Panc1 (cell line): Measurements from ENCODE around the gene KRTAP5-10. TPM values are rescaled to one million over a fixed set of nuclear protein-coding genes. Genes with fewer than 3 reads are reported as not detected.
"Not testable (repeated sequence)": the region's sequence is repeated elsewhere in the genome, so short reads cannot be mapped to it uniquely, and the experiment has no call there.

Experiments used
- ATAC-seq: fragments of 200-7000 bp; cut with Tn5 transposase; 2 replicates; pipeline ENCODE4 v1.9.1; 2020; ENCODE audit warnings: mild to moderate bottlenecking, moderate library complexity
- BruUV-seq: library from RNA; stranded (reverse); fragments of 400-500 nt; replicated peaks from 2 replicates; lab custom pipeline; 2021; lab: Mats Ljungman, UMichigan
- CTCF ChIA-PET: fragments of 300-600 bp; sonication (Branson Sonifier 250); formaldehyde crosslinking; loops from one replicate; lab custom pipeline; 2022; ENCODE audit warnings: antibody characterized with exemption; lab: Charles Lee
- POLR2A ChIA-PET: fragments of 300-600 bp; sonication (Branson Sonifier 250); formaldehyde crosslinking; loops from one replicate; lab custom pipeline; 2022; ENCODE audit warnings: antibody characterized with exemption; lab: Charles Lee
- DNase-seq: peaks from one replicate; pipeline ENCODE4 v3.0.0-alpha.2; 2010; ENCODE audit warnings: low read depth, low spot score
- H3K27ac ChIP-seq: 2 replicates; pipeline ENCODE4 v1.5.1; 2011; ENCODE audit warnings: mild to moderate bottlenecking, low read length, inconsistent platforms
- H3K27me3 ChIP-seq: fragments of 200-500 bp; sonication (Bioruptor generic); 2 replicates; pipeline ENCODE4 v1.6.0; 2014; ENCODE audit warnings: low read length, inconsistent platforms; ENCODE audit not compliant: control insufficient read depth, insufficient read depth
- H3K36me3 ChIP-seq: fragments of 200-500 bp; sonication (Bioruptor generic); 2 replicates; pipeline ENCODE4 v1.5.1; 2014; ENCODE audit warnings: inconsistent platforms, mild to moderate bottlenecking, low read length, moderate library complexity; ENCODE audit not compliant: control insufficient read depth, insufficient read depth
- H3K4me1 ChIP-seq: 2 replicates; pipeline ENCODE4 v1.5.1; 2011; ENCODE audit warnings: inconsistent platforms, mild to moderate bottlenecking, low read length, moderate library complexity; ENCODE audit not compliant: control insufficient read depth, insufficient read depth
- H3K4me3 ChIP-seq, 2 experiments: 2 replicates each; pipeline ENCODE4 v1.5.1; 2011 to 2012; ENCODE audit warnings: low read depth in 2 of 2, low read length in 2 of 2, mild to moderate bottlenecking in 2 of 2, inconsistent platforms in 1 of 2, moderate library complexity in 1 of 2
- H3K9me3 ChIP-seq: fragments of 200-500 bp; sonication (Bioruptor generic); 2 replicates; pipeline ENCODE4 v1.5.1; 2014; ENCODE audit warnings: low read depth, mild to moderate bottlenecking, inconsistent platforms, low read length, moderate library complexity; ENCODE audit not compliant: control insufficient read depth, insufficient read depth
- POLR2AphosphoS5 ChIP-seq: IDR thresholded peaks from 2 replicates; pipeline ENCODE4 v1.6.1; 2012; ENCODE audit warnings: mild to moderate bottlenecking, low read depth, low read length, moderate library complexity
- REST ChIP-seq, 2 experiments: IDR thresholded peaks; 2 replicates each; pipeline ENCODE4 v1.6.1; 2011 to 2012; ENCODE audit warnings: low read depth in 2 of 2, control low read depth in 1 of 2, low read length in 1 of 2, mild to moderate bottlenecking in 1 of 2, moderate library complexity in 1 of 2; ENCODE audit not compliant: insufficient read depth in 1 of 2
- in situ Hi-C: cut with HindIII; loops from 2 replicates; pipeline ENCODE4 v1.10.0; 2016; ENCODE audit warnings: low sequenced_read_pairs, low pct_unique_long_range_greater_than_20kb
- intact Hi-C: fragments of 100-400 bp; cut with micrococcal nuclease; formaldehyde crosslinking; loops from one replicate; pipeline ENCODE4 v1.10.0; 2022; ENCODE audit not compliant: unreplicated experiment
- total RNA-seq: library from RNA; stranded (reverse); gene quantifications from one replicate; pipeline ENCODE4 v1.2.1, GENCODE V29; 2021; ENCODE audit not compliant: unreplicated experiment
- TF ChIP-seq, protein P1 (sequence below): fragments of 450-650 bp; IDR thresholded peaks from 2 replicates; pipeline ENCODE4 v1.5.1; 2017; ENCODE audit warnings: mild to moderate bottlenecking

Gene KRTAP5-10
- total RNA-seq, 1 experiment from 2014 or later = not detected

- no peaks in the 10 kb centered on the region for H3K36me3 ChIP-seq
- BruUV-seq = no TSS peak
- ChIA-PET CTCF (interaction anchor here (1.0 kb wide), 1 partner anchor 14 kb away, joined by 5 read pairs; no protein-coding TSS in a partner anchor), POLR2A (interaction anchor here (0.6 kb wide), 1 partner anchor 348 kb away, joined by 4 read pairs; no protein-coding TSS in a partner anchor)
- in situ Hi-C loops (no loop called here), intact Hi-C loops (no loop called here)
- TF ChIP-seq REST (IDR thresholded peaks at IDR 0.05; ENCODE audit: insufficient read depth in 1 of 2, low read depth in 2 of 2, low read length in 1 of 2) (no peak), POLR2AphosphoS5 (no peak)
- H3K4me1 ChIP-seq = peaks cover 2% of the 10 kb centered on the region; the same call in 1 of the 2 replicates
- no peaks in the 10 kb centered on the region for H3K9me3 ChIP-seq
- peaks cover 10% of the 10 kb centered on the region; the same call in 1 of the 2 replicates for H3K27me3 ChIP-seq
- H3K4me3 ChIP-seq = no peak overlapping the region
- H3K27ac ChIP-seq = no peak overlapping the region
- ATAC-seq (no peak), DNase-seq (no peak)
Measured at GRCh38 chr11:71566081-71566620, 788 bp downstream of the KRTAP5-10 start.

DNA sequence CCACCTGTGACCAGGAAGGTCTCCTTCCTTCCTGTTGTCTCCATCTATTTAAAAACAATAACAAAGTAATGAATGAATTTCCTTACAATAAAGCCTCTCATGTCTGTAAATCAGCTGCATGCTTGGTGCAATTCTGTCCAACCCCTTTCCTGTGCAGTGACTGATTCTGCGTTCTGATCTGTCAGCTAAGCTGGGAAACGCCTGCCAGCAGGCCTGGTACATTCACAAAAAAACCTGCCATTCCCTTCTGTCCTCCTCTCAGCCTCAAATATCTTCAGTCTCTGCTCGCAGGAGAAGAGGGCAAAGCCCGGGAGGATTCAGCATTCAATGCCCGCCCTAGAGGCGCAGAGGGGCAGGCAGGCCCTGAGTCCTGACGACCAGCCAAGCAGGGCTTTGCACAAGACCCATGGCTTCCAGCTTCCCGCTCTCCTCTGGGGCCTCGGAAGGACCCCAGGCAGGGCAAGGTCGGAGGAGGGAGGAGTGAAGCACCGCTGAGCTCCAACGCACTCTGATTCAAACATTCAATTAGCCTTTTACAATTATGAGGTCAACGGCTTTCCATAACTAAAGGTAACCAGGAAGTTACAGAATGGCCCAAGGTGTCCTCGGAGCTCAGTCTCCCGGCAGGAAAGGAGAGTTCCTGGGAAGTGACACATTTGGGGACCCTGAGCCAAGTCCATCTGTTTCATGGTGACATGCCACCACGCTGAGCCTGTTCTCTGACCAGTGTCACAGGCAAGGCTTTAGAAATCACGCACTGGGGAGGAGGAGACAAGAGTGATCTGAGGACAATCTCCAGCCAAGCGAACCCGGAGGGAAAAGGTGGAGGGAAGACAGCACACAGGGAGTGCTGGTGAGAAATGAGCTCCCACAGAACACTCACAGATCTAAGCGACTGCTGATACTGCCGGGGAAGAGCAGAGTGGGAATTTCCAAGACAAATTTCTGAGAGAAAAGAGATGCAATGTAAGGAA, 1.6 kb downstream of the KRTAP5-10 start:
- H3K36me3 ChIP-seq, DNase-seq, H3K4me1 ChIP-seq, in situ Hi-C loops, ATAC-seq, BruUV-seq, H3K9me3 ChIP-seq, intact Hi-C loops, H3K27ac ChIP-seq, H3K4me3 ChIP-seq: not testable (repeated sequence)
- POLR2A ChIA-PET = interaction anchor here (0.6 kb wide), 1 partner anchor 347 kb away, joined by 4 read pairs; no protein-coding TSS in a partner anchor
- CTCF ChIA-PET = interaction anchor here (1.0 kb wide), 1 partner anchor 13 kb away, joined by 5 read pairs; no protein-coding TSS in a partner anchor
- H3K27me3 ChIP-seq = peaks cover 10% of the 10 kb centered on the region; the same call in 1 of the 2 replicates

GRCh38 chr11:71567633-71568032, 2.3 kb downstream of the KRTAP5-10 start:
- H3K27me3 ChIP-seq = peaks cover 10% of the 10 kb centered on the region; the same call in 1 of the 2 replicates
- H3K36me3 ChIP-seq, DNase-seq, H3K9me3 ChIP-seq, BruUV-seq, H3K27ac ChIP-seq, H3K4me3 ChIP-seq, H3K4me1 ChIP-seq, in situ Hi-C loops, POLR2A ChIA-PET, intact Hi-C loops: not testable (repeated sequence)
- TF ChIP-seq, protein P1, sequence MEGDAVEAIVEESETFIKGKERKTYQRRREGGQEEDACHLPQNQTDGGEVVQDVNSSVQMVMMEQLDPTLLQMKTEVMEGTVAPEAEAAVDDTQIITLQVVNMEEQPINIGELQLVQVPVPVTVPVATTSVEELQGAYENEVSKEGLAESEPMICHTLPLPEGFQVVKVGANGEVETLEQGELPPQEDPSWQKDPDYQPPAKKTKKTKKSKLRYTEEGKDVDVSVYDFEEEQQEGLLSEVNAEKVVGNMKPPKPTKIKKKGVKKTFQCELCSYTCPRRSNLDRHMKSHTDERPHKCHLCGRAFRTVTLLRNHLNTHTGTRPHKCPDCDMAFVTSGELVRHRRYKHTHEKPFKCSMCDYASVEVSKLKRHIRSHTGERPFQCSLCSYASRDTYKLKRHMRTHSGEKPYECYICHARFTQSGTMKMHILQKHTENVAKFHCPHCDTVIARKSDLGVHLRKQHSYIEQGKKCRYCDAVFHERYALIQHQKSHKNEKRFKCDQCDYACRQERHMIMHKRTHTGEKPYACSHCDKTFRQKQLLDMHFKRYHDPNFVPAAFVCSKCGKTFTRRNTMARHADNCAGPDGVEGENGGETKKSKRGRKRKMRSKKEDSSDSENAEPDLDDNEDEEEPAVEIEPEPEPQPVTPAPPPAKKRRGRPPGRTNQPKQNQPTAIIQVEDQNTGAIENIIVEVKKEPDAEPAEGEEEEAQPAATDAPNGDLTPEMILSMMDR = peak; percentile 61
- ATAC-seq = 0 out of 2 replicates have a peak, but pooled peaks have one; percentile 59
- CTCF ChIA-PET = interaction anchor here (0.8 kb wide), 1 partner anchor 12 kb away, joined by 3 read pairs; no protein-coding TSS in a partner anchor
